Osteocyte (in vitro differentiated cells): Measurements from ENCODE around the gene MEX3D. TPM values are rescaled to one million over a fixed set of nuclear protein-coding genes. Genes with fewer than 3 reads are reported as not detected.
"Not testable (repeated sequence)": the region's sequence is repeated elsewhere in the genome, so short reads cannot be mapped to it uniquely, and the experiment has no call there.

Experiments used
- DNase-seq: peaks from one replicate; pipeline ENCODE4 v3.0.0; 2021; ENCODE audit warnings: mixed read lengths; ENCODE audit not compliant: unreplicated experiment; ENCODE audit errors: extremely low spot score
- H3K27ac Mint-ChIP-seq: one replicate; pipeline ENCODE4 v1.8.0; 2021; ENCODE audit warnings: mild to moderate bottlenecking, mixed read lengths; ENCODE audit not compliant: unreplicated experiment
- H3K27me3 Mint-ChIP-seq: one replicate; pipeline ENCODE4 v1.8.0; 2021; ENCODE audit warnings: mixed read lengths; ENCODE audit not compliant: unreplicated experiment
- H3K36me3 Mint-ChIP-seq: one replicate; pipeline ENCODE4 v1.8.0; 2021; ENCODE audit warnings: mixed read lengths; ENCODE audit not compliant: unreplicated experiment
- H3K4me1 Mint-ChIP-seq: one replicate; pipeline ENCODE4 v1.8.0; 2021; ENCODE audit warnings: mixed read lengths; ENCODE audit not compliant: unreplicated experiment
- H3K4me3 Mint-ChIP-seq: one replicate; pipeline ENCODE4 v1.8.0; 2021; ENCODE audit warnings: mild to moderate bottlenecking, moderate library complexity, mixed read lengths; ENCODE audit not compliant: unreplicated experiment
- H3K9me3 Mint-ChIP-seq: one replicate; pipeline ENCODE4 v1.8.0; 2021; ENCODE audit warnings: mixed read lengths; ENCODE audit not compliant: unreplicated experiment
- CTCF ChIP-seq: fragments of 200-600 bp; sonication (generic); IDR thresholded peaks from 2 replicates; pipeline ENCODE4 v1.5.0; 2021; ENCODE audit warnings: antibody characterized with exemption, mild to moderate bottlenecking, moderate library complexity
- total RNA-seq: library from RNA; stranded (reverse); gene quantifications from 2 replicates; pipeline ENCODE4 v1.2.1, GENCODE V29; 2021

The MEX3D gene
- total RNA-seq, 1 donor from 2014 or later = 65.5 TPM

DNA sequence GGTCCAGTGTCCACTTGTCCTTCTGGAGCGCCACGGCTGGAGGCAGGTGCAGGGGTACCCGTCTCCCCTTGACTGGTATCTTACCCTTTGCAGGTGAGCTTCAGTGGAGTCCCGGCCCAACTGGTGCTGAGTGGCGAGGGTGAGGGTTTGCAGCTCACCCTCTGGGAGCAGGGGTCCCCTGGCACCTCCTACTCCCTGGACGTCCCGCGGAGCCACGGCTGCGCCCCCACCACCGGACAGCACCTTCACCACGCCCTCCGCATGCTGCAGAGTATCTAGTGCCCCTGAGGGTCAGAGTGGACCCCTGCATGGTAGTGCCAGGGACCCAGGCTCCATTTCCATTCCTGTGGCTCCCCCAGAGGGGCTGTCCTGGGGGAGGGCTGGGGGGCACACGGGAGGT, 33.2 kb downstream of the MEX3D start:
- no peak for DNase-seq
- H3K4me3 Mint-ChIP-seq = no peak overlapping the region

GRCh38 chr19:1533510-1534150, 34.5 kb downstream of the MEX3D start:
- no peak overlapping the region for H3K27ac Mint-ChIP-seq
- H3K27me3 Mint-ChIP-seq = peaks cover 4% of the 10 kb centered on the region
- H3K4me3 Mint-ChIP-seq = no peak overlapping the region
- H3K9me3 Mint-ChIP-seq = no peaks in the 10 kb centered on the region
- no peaks in the 10 kb centered on the region for H3K36me3 Mint-ChIP-seq
- no peaks in the 10 kb centered on the region for H3K4me1 Mint-ChIP-seq
- no peak for TF ChIP-seq CTCF
- DNase-seq = no peak

More for the DNA sequence above, 33.2 kb downstream of the MEX3D start:
- Mint-ChIP-seq H3K27me3 (peaks cover 3% of the 10 kb centered on the region), H3K36me3 (no peaks in the 10 kb centered on the region), H3K4me1 (no peaks in the 10 kb centered on the region), H3K27ac (no peak overlapping the region), H3K9me3 (no peaks in the 10 kb centered on the region)
- TF ChIP-seq CTCF = no peak

- Mint-ChIP-seq H3K36me3 (no peaks in the 10 kb centered on the region), H3K27me3 (peaks cover 4% of the 10 kb centered on the region)
Measured at GRCh38 chr19:1532003-1532402, 36.1 kb downstream of the MEX3D start.

GRCh38 chr19:1531587-1531986, 36.5 kb downstream of the MEX3D start:
- Mint-ChIP-seq H3K4me1 (no peaks in the 10 kb centered on the region), H3K4me3 (no peak overlapping the region), H3K9me3 (no peaks in the 10 kb centered on the region), H3K36me3 (no peaks in the 10 kb centered on the region), H3K27ac (no peak overlapping the region), H3K27me3 (peaks cover 4% of the 10 kb centered on the region)
- TF ChIP-seq CTCF = no peak
- DNase-seq = no peak

More at GRCh38 chr19:1532003-1532402, 36.1 kb downstream of the MEX3D start:
- TF ChIP-seq CTCF = no peak
- no peaks in the 10 kb centered on the region for H3K9me3 Mint-ChIP-seq
- no peak overlapping the region for H3K4me3 Mint-ChIP-seq
- H3K4me1 Mint-ChIP-seq = no peaks in the 10 kb centered on the region
- no peak overlapping the region for H3K27ac Mint-ChIP-seq
- no peak for DNase-seq

GRCh38 chr19:1530856-1531255, 37.3 kb downstream of the MEX3D start:
- H3K4me3 Mint-ChIP-seq, H3K4me1 Mint-ChIP-seq, H3K36me3 Mint-ChIP-seq, H3K27ac Mint-ChIP-seq, H3K9me3 Mint-ChIP-seq, DNase-seq, H3K27me3 Mint-ChIP-seq: not testable (repeated sequence)
